Right lung (tissue), 5 donors: ENCODE data around the gene AGFG1. TPM values are rescaled to one million over a fixed set of nuclear protein-coding genes. Genes with fewer than 3 reads are reported as not detected.

Experiments
- DNase-seq, 2 donors: peaks; one replicate each; pipeline ENCODE4 v3.0.0-alpha.2; 2013
- polyA plus RNA-seq, 5 donors: library from polyadenylated mRNA; unstranded; fragments of 120-200 nt; gene quantifications; one replicate each; pipeline versions ENCODE4 v1.2.1 to v1.2.3, GENCODE V29; 2013; ENCODE audit warnings: inconsistent platforms in 1 of 5, low replicate concordance in 1 of 5; ENCODE audit not compliant: insufficient read length in 5 of 5, insufficient read depth in 1 of 5

The AGFG1 gene
- polyA plus RNA-seq, 5 donors, result 48.7 to 64.0 (median 62.0) TPM

DNA sequence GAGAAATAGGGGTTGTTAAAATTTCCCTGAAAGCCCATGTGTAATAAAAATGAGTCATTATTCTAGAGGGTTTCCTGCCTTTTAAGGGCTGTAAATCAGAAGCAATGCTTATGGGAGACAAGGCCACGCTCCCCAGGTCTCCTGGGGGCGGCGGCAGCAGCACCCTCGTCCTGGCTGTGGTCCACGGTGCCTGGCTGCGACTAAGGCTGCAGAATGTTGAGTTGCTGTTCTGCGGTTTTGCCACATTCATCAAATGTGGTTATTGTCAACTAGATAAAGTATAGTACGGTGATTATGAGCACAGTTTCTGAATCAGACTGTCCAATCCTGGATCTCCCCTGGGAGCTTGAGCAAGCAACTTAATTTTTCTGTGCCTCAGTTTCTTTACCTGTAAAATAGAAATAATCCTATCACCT lies 11.9 kb upstream of the AGFG1 start:
- no peak for DNase-seq

DNA sequence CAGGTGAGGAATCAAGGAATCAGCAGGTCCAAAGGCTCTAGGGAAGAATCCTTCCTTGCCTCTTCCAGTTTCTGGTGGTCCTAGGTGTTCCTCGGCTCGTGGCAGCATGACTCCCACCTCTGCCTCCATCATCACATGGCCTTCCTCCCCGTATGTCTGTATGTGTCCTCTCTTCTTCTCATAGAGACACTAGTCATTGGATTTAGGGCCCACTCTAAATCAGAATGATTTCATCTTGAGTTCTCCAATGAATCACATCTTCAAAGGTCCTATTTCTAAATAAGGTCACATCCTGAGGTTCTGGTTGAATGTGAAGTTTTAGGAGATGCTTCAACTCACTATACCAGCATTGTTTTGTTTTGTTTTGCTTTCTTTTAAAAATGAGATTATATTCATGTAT lies 11.1 kb upstream of the AGFG1 start:
- no peak for DNase-seq

DNA sequence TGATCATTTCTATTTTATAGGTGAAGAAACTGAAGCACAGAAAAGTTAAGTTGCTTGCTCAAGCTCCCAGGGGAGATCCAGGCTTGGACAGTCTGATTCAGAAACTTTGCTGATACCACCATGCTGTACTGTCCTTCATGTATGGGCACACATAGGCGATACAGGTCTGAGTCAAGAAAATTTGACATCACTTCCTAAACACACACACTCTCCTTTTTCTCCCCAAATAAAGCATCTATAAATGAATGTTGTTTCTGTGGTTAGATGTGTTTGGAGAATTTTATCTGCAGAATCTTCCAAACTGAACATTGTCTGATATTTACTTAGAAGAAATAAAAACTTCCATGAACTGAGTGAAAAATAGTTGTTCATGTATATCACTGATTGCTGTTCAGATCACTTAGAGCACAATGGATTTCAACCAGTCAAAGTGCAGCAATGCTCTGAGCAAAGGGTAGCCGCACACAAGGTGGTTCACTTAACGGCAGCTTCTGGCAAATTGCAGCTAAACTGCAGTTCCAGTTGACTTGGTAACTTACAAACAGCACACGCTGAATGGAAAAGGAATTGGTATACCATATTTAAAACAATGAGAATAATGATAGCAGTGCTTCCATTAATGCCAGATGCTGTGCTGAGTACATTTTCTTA lies 10.0 kb upstream of the AGFG1 start:
- DNase-seq, result no peak

DNA sequence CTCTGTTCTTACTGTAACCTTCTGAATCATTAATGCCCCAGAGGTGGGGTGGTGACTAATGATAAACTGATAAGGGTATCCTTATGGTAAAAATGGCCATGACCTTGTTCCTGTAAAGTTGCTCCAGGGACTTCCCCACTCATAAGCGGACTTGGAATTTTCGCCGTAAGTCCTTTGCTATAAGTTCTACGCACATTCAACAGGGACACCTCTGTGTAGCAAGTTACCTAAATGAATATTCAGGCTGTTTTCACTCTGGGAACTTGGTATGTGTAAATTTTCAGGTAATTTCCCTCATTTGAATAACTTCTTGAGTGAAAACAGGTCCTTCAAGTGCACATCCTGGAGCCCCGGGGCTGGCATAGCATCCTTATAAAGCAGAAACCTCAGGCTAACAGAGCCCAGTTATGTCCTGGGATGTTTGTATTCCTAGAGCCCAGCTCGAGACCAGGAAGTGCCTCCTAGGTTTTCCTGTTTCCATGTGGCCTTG lies 9.4 kb upstream of the AGFG1 start:
- DNase-seq, result no peak

DNA sequence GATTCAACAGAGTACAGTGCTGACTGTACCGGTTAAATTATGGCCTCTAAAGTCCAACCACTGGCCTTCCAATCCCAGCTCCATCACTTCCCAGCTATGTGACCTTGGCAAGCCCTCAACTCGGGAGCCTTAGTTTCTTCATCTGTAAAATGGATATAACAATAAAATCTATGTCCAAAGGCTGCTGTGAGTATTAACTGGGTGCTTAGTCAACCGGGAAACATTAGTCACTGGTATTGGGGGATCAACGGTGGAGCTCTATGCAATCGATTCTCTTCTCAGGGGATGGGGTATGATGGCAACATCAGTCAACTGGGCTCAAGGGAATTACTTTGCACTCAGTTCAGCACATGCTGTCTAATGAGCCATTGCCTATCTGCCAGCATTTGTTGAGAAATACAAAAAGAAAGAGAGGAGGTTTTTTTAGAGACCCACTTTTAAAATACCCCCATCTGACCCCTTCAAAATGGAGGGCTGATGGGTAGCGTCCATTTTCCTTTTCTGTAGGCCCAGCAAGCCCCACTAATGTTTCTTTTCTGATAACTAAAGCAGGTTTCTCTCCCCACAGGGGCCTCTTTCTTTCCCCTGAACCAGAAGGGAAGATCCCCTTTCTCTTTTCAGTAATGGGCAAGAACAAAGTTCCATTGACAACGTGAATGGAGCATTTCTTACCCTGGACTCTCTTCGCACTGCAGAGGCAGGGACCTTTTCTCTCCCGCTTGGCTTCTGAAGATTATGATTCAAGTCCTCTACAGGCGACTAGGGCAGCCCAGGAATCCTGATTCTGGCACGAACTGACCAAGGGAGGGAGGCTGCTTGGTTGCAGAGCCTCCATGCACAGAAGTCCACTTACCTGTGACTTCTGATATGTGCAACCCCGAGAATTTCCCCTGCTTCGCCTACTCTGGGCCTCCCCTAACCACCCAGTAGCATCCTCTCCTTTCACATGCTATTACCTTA lies 8.7 kb upstream of the AGFG1 start:
- DNase-seq, result no peak

DNA sequence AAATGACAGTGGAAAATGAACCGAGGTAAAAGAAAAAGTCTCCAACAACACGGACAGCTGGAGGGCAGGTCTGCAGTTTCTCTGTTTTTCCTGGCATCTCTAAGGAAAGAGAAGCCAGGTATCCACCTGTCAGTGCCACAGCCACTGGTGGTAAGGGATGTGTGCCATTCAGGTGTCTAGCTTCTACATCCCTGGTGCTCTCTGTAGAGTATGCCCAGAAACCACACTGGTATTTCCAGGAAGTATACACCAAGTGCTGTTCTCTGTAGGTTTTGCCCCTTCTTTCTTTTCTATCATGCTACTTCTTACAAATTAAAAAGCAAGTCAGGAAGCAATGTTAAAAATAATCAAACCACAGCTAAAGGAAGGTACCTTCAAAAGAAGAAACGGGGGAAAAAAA lies 7.6 kb upstream of the AGFG1 start:
- no peak for DNase-seq

DNA sequence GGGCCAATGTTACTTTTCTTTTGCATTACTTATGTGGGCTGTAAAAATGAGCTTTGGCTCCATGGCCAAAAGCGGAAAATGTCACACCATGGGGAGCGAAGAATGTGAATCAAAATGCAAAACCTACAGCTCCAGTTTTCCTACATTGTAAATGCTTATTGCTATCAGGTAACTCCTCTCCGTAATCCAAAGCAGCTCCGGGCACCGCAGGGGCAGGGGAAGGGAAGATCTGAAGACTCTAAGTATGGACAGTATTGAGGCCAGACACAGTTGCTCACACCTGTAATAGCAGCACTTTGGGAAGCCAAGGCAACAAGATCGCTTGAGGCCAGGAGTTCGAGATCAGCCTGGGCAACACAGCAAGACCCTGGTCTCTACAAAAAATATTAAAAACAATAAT lies 7.1 kb upstream of the AGFG1 start:
- no peak for DNase-seq

DNA sequence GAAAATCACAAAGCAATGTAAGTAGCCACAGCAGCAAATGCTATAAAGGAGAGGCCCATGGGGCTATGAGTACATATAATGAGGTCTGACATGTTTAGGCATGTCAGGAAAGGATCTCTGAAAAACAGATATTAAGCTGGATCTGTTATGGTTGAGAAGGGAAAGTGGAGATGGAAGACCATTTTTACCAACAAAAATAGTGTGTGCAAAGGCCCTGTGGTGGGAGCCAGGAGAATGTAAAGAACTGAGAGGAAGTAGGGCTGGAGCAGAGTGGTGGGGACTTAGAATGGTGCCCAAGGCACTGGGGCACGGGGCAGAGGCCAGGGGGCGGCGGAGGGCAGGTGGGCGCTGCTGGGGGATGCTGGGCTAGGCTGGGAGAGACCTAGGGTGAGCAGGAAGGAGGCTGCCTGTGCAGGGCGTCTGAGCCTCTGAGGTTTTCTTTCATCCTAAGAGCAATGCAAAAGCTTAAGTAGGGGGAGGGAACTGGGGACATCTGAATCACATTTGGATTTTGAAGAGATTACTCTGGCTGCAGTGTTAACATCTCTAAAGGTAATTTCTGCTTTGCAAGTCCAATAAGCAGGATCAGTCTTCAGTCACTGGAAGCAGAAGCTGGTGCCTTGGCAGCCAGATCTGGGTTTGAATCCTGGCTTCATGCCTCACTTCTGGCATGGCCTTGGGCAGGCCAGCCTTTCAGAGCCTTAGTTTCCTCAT lies 4.9 kb upstream of the AGFG1 start:
- DNase-seq, result no peak

DNA sequence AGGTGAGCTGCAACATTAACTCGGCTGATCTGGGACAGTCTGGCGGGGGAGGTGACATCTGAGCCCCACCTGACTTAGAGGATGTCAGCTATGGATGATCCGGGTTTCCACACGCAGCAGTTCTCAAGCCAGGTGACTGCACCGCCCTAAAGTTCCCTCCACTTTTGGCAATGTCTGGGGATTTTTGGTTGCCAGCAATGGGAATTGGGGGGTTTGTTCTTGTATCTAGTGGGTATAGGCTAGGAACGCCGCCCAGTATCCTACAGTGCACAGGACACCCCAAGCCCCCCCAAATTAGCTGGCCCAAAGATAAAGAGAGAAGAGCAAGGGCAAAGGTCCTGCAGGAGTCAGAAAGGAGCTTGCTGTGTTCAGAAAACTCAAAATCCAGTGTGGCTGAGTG lies 544 bp upstream of the AGFG1 start:
- no peak for DNase-seq

DNA sequence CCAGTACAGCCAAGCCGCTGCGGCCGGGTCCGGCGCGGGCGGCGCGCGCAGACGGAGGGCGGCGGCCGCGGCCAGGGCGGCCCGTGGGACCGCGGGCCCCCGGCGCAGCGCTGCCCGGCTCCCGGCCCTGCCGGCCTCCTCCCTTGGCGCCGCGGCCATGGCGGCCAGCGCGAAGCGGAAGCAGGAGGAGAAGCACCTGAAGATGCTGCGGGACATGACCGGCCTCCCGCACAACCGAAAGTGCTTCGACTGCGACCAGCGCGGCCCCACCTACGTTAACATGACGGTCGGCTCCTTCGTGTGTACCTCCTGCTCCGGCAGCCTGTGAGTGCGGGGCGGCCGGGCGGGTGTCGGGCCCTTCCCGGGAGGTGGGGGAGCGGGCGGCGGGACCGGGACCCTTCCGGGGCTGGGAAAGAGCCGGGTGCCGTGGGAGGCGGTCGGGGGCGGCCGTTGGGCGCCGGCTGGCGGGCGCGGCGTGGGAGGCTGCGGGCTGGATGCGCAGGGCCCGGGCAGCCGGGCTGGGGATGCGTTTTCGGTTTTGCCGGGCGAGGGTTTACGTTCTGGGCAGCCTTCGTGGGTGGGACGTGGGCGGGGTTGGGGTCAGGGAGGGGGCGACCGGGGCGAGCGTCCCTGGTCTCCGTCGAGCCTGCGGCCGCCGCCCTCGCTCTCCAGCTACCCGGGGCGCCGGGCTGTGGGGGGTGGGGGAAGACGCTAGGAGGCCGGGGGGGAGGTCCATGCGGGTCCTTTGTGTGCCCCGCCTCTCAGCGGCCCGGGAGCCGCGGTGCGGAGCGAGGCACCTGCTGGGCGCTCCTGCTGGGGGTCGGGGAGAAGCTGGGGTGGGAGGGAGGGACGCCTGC lies 537 bp downstream of the AGFG1 start:
- peak in 1 of 2 donors; percentile 41 for DNase-seq

DNA sequence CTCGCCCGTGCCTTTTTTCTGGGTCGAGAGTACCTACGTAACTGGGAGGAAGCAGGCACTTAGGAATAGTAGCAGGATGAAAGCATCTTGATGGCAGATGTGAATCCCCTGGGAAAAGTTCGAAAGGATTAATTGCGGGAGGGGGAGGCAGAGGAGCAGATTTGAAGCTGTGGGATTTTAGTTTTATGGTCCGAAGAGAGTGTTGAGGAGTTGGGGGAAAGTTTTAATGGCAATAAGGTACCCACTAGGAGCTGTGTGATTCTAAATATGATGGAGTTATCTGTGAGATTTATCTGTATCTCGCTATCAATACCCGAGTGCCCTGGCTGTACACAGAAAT lies 1.1 kb downstream of the AGFG1 start:
- no peak for DNase-seq

DNA sequence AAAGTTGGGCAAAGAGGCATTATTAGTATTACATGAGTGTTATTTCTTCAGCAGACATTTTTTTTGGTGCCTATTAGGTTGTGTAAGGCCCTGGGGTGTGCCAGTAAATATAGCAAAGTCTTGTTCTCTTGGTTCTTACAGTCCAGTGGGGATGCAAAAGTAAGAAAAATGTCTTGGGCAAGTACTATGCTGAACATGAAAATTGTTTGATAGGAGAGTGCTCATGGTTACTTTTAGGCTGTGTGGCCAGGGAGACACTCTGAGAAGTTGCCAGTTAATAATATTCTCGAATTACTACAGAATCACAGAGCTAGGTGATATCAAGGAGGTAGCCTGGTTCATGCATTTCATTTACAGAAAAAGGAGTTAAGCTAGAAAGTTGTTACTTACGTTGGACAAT lies 1.9 kb downstream of the AGFG1 start:
- no peak for DNase-seq

DNA sequence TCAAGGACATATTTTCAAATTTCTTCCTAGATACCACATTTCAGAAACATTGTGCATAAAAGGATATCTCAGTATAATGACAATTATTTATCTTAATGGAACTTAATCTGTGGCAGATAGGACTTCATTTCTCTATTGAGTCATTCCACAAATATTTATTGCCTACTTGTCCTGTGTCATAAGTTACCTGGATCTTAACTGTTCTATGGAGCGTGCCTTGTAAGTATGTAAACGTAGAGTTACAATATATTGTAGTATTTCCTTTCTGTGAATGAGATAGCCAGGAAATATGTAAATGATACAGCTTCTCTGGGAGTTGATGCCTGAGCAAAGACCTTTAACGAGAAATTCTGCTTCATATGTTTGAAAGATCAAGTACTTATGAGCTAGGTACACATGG lies 2.5 kb downstream of the AGFG1 start:
- DNase-seq, result no peak

DNA sequence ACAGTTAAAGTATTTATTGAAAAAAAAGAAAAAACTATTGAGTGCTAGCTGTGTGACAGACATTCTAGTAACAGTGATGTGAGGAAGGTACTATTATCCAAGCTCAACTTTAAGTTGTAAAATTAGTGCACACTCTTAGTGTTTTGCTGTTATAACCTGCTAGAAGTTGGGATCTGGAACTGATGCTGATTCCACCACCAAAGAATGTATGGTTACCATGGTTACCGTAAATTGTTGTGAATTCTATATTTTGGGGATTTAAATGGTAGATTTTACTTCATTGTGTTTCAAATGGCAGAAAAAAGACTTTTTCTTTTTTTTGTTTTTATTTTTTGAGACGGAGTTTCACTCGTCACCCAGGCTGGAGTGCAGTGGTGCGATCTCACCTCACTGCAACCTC lies 5.3 kb downstream of the AGFG1 start:
- no peak for DNase-seq

DNA sequence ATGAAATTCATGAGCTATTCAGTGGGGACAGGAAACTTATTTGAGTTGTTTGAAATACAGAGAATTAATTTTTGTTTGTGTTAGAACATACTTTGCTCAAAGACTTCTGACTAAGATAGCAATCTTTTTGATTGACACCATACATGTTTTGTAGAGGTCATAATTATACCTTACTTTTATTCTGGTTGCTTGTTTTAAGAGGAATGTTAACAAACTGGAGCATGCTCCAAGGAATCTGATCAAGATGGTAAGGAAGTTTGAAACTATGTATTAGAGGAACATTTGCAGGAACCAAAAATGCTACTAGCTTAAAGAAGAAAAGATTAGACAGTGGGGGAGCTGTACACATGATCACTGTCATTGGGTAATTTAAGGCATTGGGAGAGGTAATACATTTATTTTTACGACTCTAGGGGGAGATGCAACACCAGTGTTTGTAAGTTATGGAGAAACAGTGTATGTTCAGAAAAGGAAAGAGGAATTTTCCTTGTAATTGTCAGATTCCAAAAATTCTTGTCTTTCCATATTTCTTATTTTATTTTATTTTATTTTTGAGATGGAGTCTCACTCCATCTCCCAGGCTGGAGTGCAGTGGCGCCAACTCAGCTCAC lies 8.0 kb downstream of the AGFG1 start:
- DNase-seq, result peak in 1 of 2 donors; percentile 13

DNA sequence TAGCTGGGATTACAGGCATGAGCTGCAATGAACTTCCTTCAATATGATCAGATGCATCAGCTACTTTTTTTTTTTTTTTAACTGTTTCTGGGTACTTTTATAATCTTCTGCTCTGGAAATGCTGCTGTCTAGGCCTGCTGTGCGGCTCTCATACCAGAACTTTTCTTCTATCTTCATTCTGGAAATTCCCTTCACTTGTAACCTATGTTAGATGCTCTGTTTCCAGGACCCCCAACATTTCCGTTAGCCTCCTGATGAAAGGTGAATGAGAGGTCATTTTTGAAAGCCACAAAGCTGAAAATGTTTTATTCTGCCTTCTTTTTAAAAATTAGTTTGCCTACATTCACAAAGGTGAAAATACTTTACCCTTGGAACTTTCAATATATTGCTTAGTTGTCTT lies 8.6 kb downstream of the AGFG1 start:
- no peak for DNase-seq

DNA sequence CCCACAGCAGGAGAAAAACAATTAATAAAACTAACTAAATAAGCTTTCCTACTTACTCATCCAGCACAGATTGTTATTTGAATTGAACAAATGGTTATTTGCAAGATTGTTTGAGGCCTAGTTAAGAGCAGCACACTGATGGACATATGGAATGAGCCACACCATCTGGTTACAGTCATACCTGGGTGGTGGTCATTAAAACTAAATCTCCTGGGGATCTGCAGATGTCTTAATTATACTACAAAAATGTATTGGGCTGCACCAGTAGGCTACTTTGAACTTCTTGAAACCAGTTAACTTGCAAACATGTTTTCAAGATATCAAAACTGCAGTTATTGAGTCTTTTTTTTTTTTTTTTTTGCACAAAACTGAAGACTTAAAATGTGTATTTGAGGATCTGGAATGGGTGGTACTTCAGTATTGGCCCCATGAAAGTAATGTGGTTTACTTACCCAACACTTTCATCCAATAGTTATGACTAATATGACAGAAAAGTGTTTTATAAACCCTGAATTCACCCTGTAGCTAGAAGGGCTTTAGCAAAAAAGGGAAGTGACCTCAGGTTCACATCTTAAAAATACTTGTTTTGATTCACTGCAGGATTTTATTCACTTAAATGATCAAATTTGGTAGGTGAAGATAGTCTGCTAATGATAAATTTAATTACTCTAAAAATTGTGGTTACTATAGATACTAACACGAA lies 10.8 kb downstream of the AGFG1 start:
- DNase-seq, result no peak

DNA sequence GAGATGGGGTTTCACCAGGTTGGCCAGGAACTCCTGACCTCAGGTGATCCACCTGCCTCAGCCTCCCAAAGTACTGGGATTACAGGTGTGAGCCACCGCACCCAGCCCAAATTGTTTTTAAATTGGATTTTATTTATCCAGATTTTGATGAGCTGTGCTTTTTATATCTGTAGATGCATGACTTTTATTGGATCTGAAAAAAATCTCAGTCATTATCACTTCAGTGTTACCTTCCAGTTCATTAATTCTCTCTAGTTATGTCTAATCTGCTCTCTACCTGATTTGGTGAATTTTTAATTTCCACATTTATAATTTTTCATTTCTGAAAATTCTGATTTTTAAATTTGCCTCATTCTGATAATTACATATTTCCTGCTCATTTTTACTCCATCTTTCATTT lies 13.5 kb downstream of the AGFG1 start:
- no peak for DNase-seq

DNA sequence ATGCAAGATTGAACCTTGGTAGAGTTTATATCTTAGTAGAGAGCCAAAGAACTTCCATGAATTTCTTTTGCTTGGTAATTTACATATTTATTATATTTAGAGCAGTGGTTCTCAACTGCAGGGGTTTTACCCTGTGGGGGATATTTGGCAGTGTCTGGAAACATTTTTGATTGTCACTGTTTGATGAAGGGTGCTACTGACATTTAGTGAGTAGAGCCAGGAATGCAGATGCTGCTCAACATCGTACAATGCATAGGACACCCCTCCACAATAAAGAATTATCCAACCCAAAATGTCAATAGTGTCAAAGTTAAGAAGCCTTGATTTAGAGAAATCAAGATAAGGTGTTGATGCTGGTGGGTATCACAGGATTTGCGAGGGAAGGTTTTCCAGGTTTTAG lies 14.7 kb downstream of the AGFG1 start:
- DNase-seq, result no peak

DNA sequence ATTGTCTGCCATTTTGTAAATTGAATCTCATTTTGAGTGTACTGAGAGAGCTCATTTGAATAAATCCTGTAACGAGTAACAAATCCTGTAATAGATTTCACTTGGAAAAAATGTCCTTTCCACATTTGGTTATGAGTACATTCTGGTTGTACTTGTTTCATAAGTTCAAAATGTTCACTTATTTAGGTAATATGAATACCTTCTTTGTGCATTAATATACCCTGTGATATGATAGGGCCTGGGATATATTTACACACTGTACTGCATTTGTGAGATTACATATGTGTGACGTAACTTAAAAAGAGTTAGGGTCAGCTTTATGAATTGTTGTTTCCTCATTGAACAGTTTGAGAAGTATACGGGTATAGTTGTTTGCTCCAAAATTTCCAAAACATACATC lies 16.1 kb downstream of the AGFG1 start:
- no peak for DNase-seq

DNA sequence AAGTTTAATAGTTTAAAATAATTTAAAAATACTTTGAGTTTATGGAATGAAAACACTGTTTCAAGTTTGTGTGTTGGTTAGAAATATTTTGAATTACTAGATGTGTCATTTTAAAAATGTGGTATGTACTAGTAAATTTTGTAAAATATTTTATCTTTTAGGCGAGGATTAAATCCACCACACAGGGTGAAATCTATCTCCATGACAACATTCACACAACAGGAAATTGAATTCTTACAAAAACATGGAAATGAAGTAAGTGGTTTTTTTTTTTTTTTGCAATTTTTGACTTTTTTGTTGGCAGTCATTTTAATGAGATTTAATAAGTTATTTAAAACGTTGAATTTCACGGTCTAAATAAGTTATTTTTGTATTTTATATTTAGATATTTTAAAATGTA lies 19.4 kb downstream of the AGFG1 start:
- DNase-seq, result no peak
